HEK293 (cell line): ENCODE measurements around the gene MLLT3.

Experiments used
- CTCF ChIA-PET: fragments of 350-600 bp; formaldehyde crosslinking; extraction: SDS; loops from one replicate; lab custom pipeline; 2021; ENCODE audit warnings: antibody characterized with exemption; lab: Yijun Ruan, JAX
- POLR2A ChIA-PET: fragments of 300-600 bp; formaldehyde crosslinking; extraction: SDS; loops from one replicate; lab custom pipeline; 2020; ENCODE audit warnings: antibody characterized with exemption, inconsistent platforms; lab: Yijun Ruan, JAX
- H3K27ac ChIP-seq: fragments of 200-500 bp; sonication (Bioruptor generic); 2 replicates; pipeline ENCODE4 v1.5.1; 2014; ENCODE audit warnings: low read depth, low read length, control low read depth, inconsistent platforms; ENCODE audit errors: extremely low read depth
- H3K36me3 ChIP-seq, 2 experiments: fragments of 200-500 bp in 1 of 2; sonication (Bioruptor generic) in 1 of 2; 1 replicate in 1 of 2; 2 replicates in 1 of 2; pipeline ENCODE4 v1.5.1; 2014 to 2017; ENCODE audit warnings: inconsistent platforms in 2 of 2, low read length in 2 of 2; ENCODE audit not compliant: control insufficient read depth in 2 of 2, insufficient read depth in 1 of 2
- H3K4me1 ChIP-seq: fragments of 200-500 bp; sonication (Bioruptor generic); 2 replicates; pipeline ENCODE4 v1.5.1; 2014; ENCODE audit warnings: mild to moderate bottlenecking, low read length, inconsistent platforms; ENCODE audit not compliant: control insufficient read depth, insufficient read depth
- H3K4me3 ChIP-seq: 2 replicates; pipeline ENCODE4 v1.5.1; 2011; ENCODE audit warnings: low read depth, mild to moderate bottlenecking, control low read depth, low read length, moderate library complexity
- H3K9me3 ChIP-seq: fragments of 200-500 bp; sonication (Bioruptor generic); 2 replicates; pipeline ENCODE4 v1.5.1; 2014; ENCODE audit warnings: low read depth, low read length, inconsistent platforms; ENCODE audit not compliant: control insufficient read depth, insufficient read depth
- GLIS1 ChIP-seq: fragments of 450-650 bp; formaldehyde crosslinking; IDR thresholded peaks from 2 replicates; pipeline ENCODE4 v1.5.1; 2016; ENCODE audit warnings: missing biosample characterization, missing genetic modification characterization
- PRDM1 ChIP-seq: fragments of 450-650 bp; formaldehyde crosslinking; IDR thresholded peaks from 2 replicates; pipeline ENCODE4; 2016; ENCODE audit warnings: missing biosample characterization, missing genetic modification characterization
- REST ChIP-seq: fragments of 450-650 bp; formaldehyde crosslinking; IDR thresholded peaks from 2 replicates; pipeline ENCODE4 v1.5.1; 2016; ENCODE audit warnings: missing biosample characterization, missing genetic modification characterization
- SP7 ChIP-seq: fragments of 450-650 bp; formaldehyde crosslinking; IDR thresholded peaks from 2 replicates; pipeline ENCODE4 v1.5.1; 2016; ENCODE audit warnings: missing biosample characterization, missing genetic modification characterization
- YY1 ChIP-seq: fragments of 450-650 bp; formaldehyde crosslinking; IDR thresholded peaks from 2 replicates; pipeline ENCODE4 v1.5.1; 2018; ENCODE audit warnings: missing biosample characterization, missing genetic modification characterization
- YY2 ChIP-seq: fragments of 450-650 bp; formaldehyde crosslinking; IDR thresholded peaks from 2 replicates; pipeline ENCODE4 v1.5.1; 2016; ENCODE audit warnings: missing biosample characterization, missing genetic modification characterization
- ZBTB10 ChIP-seq: fragments of 450-650 bp; formaldehyde crosslinking; IDR thresholded peaks from 2 replicates; pipeline ENCODE4 v1.5.1; 2016; ENCODE audit warnings: missing biosample characterization, missing genetic modification characterization
- ZBTB8A ChIP-seq: fragments of 450-650 bp; formaldehyde crosslinking; IDR thresholded peaks from 2 replicates; pipeline ENCODE4 v1.5.1; 2016; ENCODE audit warnings: missing biosample characterization, missing genetic modification characterization
- ZFHX2 ChIP-seq: fragments of 450-650 bp; formaldehyde crosslinking; conservative IDR thresholded peaks from 2 replicates; pipeline ENCODE4 v1.5.1; 2016; ENCODE audit warnings: missing biosample characterization, missing genetic modification characterization
- ZIC2 ChIP-seq: fragments of 450-650 bp; formaldehyde crosslinking; IDR thresholded peaks from 2 replicates; pipeline ENCODE4 v1.5.1; 2016; ENCODE audit warnings: missing biosample characterization, missing genetic modification characterization
- ZNF146 ChIP-seq: fragments of 450-650 bp; formaldehyde crosslinking; IDR thresholded peaks from 2 replicates; pipeline ENCODE4 v1.5.1; 2016; ENCODE audit warnings: missing biosample characterization, missing genetic modification characterization
- ZNF174 ChIP-seq: fragments of 450-650 bp; formaldehyde crosslinking; IDR thresholded peaks from 2 replicates; pipeline ENCODE4 v1.5.0; 2017; ENCODE audit warnings: missing biosample characterization, mild to moderate bottlenecking, missing genetic modification characterization
- ZNF202 ChIP-seq: fragments of 450-650 bp; formaldehyde crosslinking; IDR thresholded peaks from 2 replicates; pipeline ENCODE4 v1.5.1; 2016; ENCODE audit warnings: missing biosample characterization, missing genetic modification characterization, borderline replicate concordance
- ZNF24 ChIP-seq: fragments of 450-650 bp; formaldehyde crosslinking; IDR thresholded peaks from 2 replicates; pipeline ENCODE4 v1.5.1; 2016; ENCODE audit warnings: missing biosample characterization, missing genetic modification characterization
- ZNF266 ChIP-seq: fragments of 450-650 bp; formaldehyde crosslinking; IDR thresholded peaks from 2 replicates; pipeline ENCODE4 v1.5.1; 2016; ENCODE audit warnings: missing biosample characterization, missing genetic modification characterization, low read depth
- ZNF366 ChIP-seq: fragments of 450-650 bp; formaldehyde crosslinking; conservative IDR thresholded peaks from 2 replicates; pipeline ENCODE4 v1.5.1; 2016; ENCODE audit warnings: missing biosample characterization, missing genetic modification characterization
- ZNF404 ChIP-seq: fragments of 450-650 bp; formaldehyde crosslinking; IDR thresholded peaks from 2 replicates; pipeline ENCODE4 v1.5.1; 2017; ENCODE audit warnings: missing biosample characterization, missing genetic modification characterization
- ZNF473 ChIP-seq: fragments of 450-650 bp; formaldehyde crosslinking; IDR thresholded peaks from 2 replicates; pipeline ENCODE4 v1.5.1; 2017; ENCODE audit warnings: missing biosample characterization, missing genetic modification characterization
- ZNF580 ChIP-seq: fragments of 450-650 bp; formaldehyde crosslinking; IDR thresholded peaks from 2 replicates; pipeline ENCODE4 v1.5.1; 2016; ENCODE audit warnings: missing biosample characterization, missing genetic modification characterization
- ZNF660 ChIP-seq: fragments of 450-650 bp; IDR thresholded peaks from 2 replicates; pipeline ENCODE4 v1.5.1; 2018; ENCODE audit warnings: missing biosample characterization, mild to moderate bottlenecking, missing genetic modification characterization
- ZNF704 ChIP-seq: fragments of 450-650 bp; formaldehyde crosslinking; IDR thresholded peaks from 2 replicates; pipeline ENCODE4 v1.5.1; 2016; ENCODE audit warnings: missing biosample characterization, missing genetic modification characterization

Gene MLLT3

GRCh38 chr9:20662156-20662555 is 39.9 kb upstream of the MLLT3 start (continued):
- TF ChIP-seq ZNF404 (tag by site-specific recombination): no peak
- no peak for TF ChIP-seq ZFHX2 (tag by site-specific recombination)
- TF ChIP-seq SP7 (tag by site-specific recombination): peak; percentile 59
- peak; percentile 44 for TF ChIP-seq ZIC2
- TF ChIP-seq, all 188 proteins: peak for 3

- Histone ChIP-seq H3K4me1 (peaks cover 7% of the 10 kb centered on the region), H3K36me3 (no peaks in the 10 kb centered on the region), H3K9me3 (no peaks in the 10 kb centered on the region), H3K4me3 (peak overlapping the region; percentile 2; the same call in 1 of the 2 replicates), H3K27ac (no peak overlapping the region)
- TF ChIP-seq ZNF660 (no peak), ZNF366 (tag by site-specific recombination) (0 out of 2 replicates have a peak, but pooled peaks have one; percentile 19), ZNF473 (no peak), PRDM1 (tag by site-specific recombination) (peak; percentile 76), ZNF580 (0 out of 2 replicates have a peak, but pooled peaks have one; percentile 2)
- CTCF ChIA-PET: interaction anchor here (0.5 kb wide), 1 partner anchor 22 kb away, joined by 3 read pairs; no protein-coding TSS in a partner anchor
- POLR2A ChIA-PET: interaction anchor here (1.0 to 2.8 kb wide), 3 partner anchors 25 to 302 kb away, joined by 4 to 23 read pairs (median 21); partner anchors contain the start of genes FOCAD and MLLT3
These were observed 37.2 kb upstream of the MLLT3 start for GRCh38 chr9:20659474-20659967.

- ChIA-PET CTCF (interaction anchor here (0.5 to 1.0 kb wide), 4 partner anchors 21 to 608 kb away, joined by 3 read pairs; no protein-coding TSS in a partner anchor), POLR2A (interaction anchor here (0.6 to 2.8 kb wide), 5 partner anchors 18 to 431 kb away, joined by 4 to 23 read pairs (median 6); partner anchors contain the start of genes FOCAD and MLLT3)
- no peaks in the 10 kb centered on the region for H3K9me3 ChIP-seq
- peak overlapping the region; percentile 64; the same call in 1 of the 2 replicates for H3K27ac ChIP-seq
- H3K36me3 ChIP-seq: no peaks in the 10 kb centered on the region
- H3K4me1 ChIP-seq: peaks cover 7% of the 10 kb centered on the region
- H3K4me3 ChIP-seq: peak overlapping the region; percentile 60
- TF ChIP-seq REST (tag by site-specific recombination) (0 out of 2 replicates have a peak, but pooled peaks have one; percentile 16), ZBTB8A (tag by site-specific recombination) (no peak), YY1 (tag by site-specific recombination) (peak; percentile 34; the same call in 1 of the 2 replicates), ZNF146 (no peak), ZNF704 (no peak), ZNF24 (tag by site-specific recombination) (no peak), ZNF174 (tag by site-specific recombination) (no peak), ZNF266 (tag by site-specific recombination) (no peak), ZNF202 (tag by site-specific recombination) (no peak), YY2 (tag by site-specific recombination) (0 out of 2 replicates have a peak, but pooled peaks have one; percentile 19), GLIS1 (tag by site-specific recombination) (no peak), ZBTB10 (no peak)
These were observed 36.6 kb upstream of the MLLT3 start for GRCh38 chr9:20658677-20659473.
